HG02798 (cell line): ENCODE results near the gene PTPRR.

Experiments used
- ATAC-seq: cut with Tn5 transposase; IDR thresholded peaks from one replicate; pipeline ENCODE4 v1.9.1; 2021; ENCODE audit warnings: mild to moderate bottlenecking; ENCODE audit not compliant: unreplicated experiment, poor library complexity

Gene PTPRR

GRCh38 chr12:70719672-70720420 lies 200.7 kb downstream of the PTPRR start:
- no peak for ATAC-seq

DNA sequence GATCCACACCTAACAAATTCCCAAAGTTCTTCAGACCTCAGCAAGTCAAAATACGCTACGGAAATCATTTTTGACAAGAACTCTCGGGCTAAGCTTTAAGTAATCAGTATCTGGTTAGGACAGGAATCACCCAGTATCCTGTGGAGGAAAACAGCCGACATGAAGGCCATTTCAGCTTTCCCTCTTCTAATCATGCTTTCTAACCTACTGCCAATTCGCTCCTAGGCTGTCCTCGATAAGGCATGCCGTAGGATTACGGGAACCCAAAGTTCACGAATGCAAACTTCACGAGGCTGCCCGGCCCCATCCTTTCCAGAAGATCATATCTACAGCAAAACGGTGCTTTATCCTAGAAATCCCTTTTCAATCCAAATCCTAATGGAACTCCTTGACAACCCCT lies 201.5 kb downstream of the PTPRR start:
- no peak for ATAC-seq

DNA sequence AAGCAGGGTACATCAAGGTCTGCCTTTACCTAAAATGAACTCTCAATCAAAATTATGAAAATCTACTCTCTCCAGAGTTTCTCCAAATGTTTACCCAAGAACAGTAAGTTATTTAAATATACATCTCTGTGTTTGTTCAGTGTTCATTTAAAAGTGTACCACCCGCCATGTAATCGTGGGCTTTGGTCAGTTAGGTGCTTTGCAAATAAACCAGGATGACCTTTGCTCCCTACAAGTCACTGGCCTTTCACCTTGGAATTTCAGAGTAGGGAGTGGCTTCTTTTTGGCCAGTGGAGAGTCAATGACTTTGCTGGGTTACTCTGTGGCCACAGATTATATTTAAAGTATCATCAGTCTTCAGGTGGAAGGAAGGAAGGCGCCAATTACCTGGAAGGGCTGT lies 208.7 kb downstream of the PTPRR start:
- ATAC-seq: no peak

GRCh38 chr12:70709022-70709421 lies 211.5 kb downstream of the PTPRR start:
- ATAC-seq: no peak

GRCh38 chr12:70706611-70707010 lies 213.9 kb downstream of the PTPRR start:
- ATAC-seq: no peak

- no peak for ATAC-seq
Observed at GRCh38 chr12:70698345-70698744, 222.2 kb downstream of the PTPRR start.

DNA sequence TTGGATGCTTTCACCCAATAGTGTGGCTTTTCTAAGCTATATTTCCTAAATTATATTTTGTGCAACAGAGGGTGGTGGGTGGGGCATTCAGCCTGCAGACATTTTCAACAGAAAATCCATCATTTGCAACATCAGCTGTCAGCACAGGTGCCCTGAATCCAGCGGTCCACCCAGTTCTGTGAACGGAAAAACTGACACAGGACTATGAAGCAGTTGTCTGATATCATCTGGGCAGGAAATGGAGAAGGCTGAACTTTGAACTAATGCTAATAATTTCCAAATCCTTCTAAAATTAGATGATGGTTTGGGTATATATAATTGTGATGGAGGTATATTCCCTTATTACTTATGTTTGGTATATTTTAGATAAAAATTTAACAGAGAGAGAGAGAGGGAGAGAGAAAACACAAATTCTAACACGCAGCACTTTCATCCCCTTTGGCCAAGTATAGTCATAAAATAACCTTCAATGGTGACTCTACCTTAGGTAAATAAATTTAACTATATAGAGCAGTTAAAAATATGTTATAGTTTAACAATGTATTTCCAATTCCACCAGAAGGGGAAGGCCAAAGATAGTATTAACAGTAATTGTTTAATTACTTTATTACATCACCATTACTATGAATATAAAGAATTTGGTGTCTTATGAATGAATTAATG lies 225.0 kb downstream of the PTPRR start:
- no peak for ATAC-seq

DNA sequence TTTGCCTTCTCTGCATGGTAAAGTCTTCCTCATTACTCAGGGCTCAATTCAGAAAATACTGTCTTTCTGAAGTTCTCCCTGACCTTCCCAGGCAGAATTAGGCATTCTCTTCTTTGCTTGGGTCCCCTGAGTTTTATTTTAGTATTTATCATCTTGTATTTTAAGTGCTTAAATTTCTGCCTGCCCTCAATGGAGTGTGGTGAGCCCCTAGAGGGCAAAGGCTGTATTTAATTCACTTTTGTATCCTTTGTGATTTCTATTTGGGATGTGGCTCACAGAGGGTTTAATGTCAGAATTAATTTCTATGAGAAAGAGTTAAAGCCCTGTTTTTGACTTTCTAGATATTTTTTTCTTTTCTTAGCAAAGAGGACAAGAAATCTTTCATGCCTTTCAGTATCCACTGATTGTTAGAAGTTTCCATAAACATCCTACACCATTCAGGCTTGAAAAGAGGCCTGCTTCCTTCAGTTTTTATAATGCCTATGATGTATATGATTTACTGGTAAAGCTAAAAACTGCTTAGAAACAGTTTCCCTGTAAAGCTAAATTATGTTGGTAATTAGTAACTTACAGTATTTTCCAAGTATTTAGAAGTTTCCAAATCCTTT lies 227.8 kb downstream of the PTPRR start:
- no peak for ATAC-seq

GRCh38 chr12:70691018-70691672 lies 229.4 kb downstream of the PTPRR start:
- ATAC-seq: no peak

DNA sequence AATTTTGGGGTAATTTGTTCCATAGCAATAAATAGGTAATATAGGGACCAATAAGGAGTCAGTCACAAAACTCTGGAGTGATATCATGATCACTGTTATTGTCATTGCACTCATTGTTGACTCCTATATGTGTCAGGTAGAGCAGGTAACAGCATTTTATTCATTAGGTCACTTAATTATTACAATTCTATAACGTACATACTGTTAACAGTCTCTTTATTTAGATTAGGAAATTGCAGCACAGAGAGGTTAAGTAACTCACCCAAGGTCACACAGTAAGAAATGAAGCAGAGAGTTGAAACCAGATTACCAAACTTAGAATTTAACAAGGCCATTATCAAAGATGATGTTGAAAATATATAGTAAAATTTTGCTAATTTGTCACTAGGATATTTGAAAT lies 233.6 kb downstream of the PTPRR start:
- ATAC-seq: no peak

DNA sequence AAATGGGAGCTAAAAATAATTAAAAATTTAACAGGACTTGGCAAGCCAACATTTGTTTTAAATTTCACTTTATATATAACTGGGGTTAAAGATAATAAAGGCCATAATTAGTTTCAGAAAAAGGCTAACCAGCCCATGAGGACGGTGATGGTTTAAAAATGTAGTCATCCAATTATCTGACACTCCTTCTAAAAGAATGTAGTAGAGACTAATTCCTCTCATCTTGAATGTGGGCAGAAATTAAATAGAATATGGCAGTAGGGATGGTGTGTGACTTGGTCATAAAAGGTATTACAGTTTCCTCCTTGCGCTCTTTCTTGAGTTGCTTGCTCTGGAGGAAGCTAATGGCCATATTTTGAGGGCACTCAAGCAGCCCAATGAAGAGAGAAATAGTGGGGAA lies 234.2 kb downstream of the PTPRR start:
- no peak for ATAC-seq

- ATAC-seq: no peak
Observed at GRCh38 chr12:70683976-70684375, 236.6 kb downstream of the PTPRR start.

DNA sequence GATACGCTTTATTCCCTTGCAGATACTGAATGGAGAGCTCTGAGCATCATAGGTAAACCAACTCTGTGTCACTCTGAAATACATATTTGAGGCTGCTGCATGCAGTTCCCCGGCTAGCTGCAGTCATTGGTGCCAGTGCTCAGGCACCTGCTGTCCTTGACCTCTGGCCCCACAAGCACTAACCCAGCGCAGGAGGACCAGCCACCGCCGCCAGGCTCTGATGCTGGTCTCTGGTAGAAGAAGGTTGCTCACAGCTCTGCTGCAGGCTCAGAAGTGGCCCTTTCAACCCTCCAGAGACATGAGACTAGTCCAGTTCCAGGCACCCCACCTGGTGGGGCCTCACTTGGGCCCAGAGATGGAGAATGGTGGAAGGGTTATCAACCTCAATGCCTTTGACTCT lies 248.8 kb downstream of the PTPRR start:
- ATAC-seq: no peak

DNA sequence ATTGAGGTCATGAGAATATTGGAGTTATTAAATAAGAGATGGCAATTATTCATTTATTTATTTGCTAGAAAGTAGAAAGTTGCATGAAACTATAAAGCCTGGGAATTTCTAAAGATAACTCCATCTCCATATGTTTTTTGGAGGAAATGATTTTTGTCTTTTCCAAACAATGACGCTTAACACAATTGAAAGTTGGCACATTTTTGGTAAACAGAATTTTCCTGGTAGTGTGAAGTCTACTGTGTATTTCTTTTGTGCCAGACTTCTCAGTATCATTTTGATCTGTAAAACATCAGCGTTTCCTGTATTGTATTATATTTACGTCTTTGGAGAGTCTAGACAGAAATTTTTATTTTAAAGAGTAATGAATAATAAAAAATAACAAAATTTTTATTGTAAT lies 249.6 kb downstream of the PTPRR start:
- no peak for ATAC-seq

DNA sequence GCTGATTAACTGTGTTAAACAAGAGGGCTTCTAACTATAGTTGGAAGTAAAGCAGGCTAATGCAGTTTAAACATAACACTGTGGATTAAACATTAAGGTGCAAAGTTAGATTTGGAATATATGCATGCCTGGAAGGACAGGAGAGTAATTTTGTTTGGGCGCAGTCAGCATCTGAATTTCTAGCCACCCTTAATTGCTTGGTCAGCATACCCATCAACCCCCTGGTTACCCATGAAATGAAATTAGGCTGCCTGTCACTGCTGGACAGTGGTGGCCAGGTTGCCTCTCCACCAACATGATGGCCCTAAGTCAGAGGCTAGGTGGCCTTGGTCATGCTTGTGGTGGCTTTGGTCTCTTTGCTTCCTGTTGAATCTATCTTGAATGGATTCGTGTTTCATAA lies 253.3 kb downstream of the PTPRR start:
- ATAC-seq: no peak

DNA sequence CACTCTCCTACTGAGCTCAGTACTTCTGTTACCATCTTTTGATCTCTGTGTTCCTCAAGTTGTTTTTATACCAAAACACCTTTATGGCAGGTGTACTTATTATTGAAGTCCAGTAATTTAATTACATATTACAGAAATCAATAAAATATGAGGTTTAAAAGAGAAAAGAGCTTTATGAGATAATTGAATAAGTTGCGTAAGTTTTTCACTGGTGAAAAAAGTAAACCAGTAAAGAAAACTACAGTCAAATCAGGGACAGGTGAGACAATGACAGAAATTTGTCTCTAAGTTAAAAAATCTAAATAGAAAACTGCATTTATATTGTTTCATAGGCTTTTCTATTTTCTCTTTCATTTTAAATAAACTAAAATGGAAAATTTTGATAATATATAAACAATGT lies 254.2 kb downstream of the PTPRR start:
- ATAC-seq: no peak

GRCh38 chr12:70664465-70664881 lies 256.1 kb downstream of the PTPRR start:
- ATAC-seq: no peak

DNA sequence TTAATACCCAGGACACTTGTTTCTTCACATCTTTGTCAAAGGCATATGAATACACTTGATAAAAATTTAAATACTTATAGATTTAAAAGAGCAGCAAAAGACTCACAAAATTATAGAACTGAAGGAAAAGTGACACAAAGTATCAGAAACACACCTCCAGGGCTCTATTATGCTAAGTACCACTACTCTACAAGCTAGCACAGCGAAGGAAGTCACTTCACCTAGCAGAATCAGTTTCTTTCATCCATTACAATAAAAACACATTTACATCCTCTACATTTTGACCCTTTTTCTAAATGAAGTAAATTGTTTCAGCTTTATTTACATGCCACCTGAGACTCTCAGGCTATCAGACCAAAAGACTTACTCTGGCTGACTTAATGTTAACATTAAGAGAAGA lies 256.7 kb downstream of the PTPRR start:
- ATAC-seq: no peak

DNA sequence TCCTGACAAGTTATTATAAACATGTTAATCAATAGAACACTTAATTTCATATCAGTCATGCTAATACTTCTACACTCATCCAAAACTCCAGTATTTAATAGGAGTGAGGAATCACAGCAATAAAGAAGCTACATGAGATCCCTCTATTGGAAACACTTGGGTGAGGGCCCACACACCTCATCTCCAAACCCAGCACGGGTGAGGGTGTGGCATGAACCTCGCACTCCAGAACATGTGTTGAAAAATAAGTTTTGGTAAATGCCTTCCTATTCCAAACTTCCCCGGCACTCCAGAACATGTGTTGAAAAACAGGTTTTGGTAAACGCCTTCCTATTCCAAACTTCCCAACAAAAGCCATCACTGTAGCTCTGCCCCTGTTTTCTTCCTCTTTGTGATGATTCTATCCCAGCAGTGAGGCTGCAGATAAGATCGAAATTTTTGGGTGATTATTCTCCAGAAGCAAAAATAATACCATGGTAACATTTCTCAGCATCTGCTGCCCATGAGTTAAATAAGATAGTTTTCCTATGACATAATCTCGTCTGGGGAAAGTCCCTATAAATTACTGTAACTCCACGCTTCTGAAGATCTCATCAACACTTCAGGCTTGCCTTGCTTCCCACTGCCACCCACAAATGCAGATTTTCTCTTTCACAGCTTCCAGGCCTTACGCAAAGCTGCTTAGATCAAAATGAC lies 258.9 kb downstream of the PTPRR start:
- no peak for ATAC-seq

- no peak for ATAC-seq
Observed at GRCh38 chr12:70660620-70661219, 259.8 kb downstream of the PTPRR start.
